ENCODE measurements around the gene DPYSL5.
"Not testable (repeated sequence)": the region's sequence is repeated elsewhere in the genome, so short reads cannot be mapped to it uniquely, and the experiment has no call there.

Gene DPYSL5

GRCh38 chr2:26903676-26904075 is 55.7 kb downstream of the DPYSL5 start:
- no peak for DNase-seq (ENCODE audit: low spot score)

DNA sequence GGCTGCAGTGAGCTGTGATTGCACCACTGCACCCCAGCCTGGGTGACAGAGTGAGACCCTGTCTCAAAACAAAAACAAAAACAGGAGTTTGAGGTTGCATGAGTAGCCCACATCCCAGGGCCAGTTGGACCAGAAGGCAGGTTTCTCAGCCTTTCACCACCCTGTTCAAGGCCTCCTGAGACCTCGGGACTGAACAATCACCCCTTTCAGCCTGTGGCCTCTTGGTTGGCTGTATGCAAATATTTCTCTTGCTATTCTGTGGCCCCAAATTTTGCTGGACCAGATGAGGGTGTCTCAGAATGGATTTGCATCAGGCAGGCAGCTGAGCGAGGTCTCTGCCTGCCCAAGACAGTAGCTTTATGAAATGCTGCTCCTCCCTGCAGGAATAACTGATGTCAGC is 56.9 kb downstream of the DPYSL5 start:
- no peak for DNase-seq (ENCODE audit: low spot score)

- no peak for DNase-seq (ENCODE audit: low spot score)
Measured at GRCh38 chr2:26905341-26906198, 57.6 kb downstream of the DPYSL5 start.

DNA sequence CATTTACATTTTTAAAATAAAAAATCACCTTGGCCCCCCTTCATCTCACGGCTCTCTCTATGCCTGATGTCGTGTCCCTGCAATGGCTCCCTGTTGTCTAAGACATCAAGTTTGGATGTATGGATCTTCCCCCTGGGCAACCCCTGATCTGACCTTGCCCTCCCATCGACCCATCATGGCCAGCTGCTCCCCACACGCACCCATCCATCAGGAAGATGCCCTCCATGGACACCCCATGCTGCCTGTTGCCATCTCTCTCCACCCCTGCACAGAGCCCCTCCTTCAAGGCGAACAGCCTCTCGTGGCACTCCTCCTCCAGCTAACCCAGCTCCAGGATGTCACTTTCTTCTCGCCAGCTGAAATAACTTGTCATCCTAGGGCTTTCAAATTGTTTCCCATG is 59.5 kb downstream of the DPYSL5 start:
- no peak for DNase-seq (ENCODE audit: low spot score)

DNA sequence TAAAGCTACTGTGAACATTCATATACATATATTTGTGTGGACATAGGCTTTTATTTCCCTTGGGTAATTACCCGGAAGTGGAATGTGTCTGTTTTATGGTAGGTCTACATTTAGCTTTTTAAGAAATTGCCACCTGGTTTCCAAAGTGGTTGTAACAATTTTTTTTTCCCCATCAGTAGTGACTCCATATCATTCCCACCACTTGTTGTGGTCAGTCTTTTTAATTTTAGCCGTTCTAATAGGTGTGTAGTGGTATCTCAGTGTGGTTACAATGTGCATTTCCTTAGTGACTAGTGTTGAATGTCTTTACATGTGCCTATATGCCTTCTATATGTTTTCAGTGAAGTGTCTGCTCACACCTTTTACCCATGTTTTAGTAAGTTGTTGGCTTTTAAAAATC is 62.2 kb downstream of the DPYSL5 start:
- no peak for DNase-seq (ENCODE audit: low spot score)

GRCh38 chr2:26911911-26912861 is 64.3 kb downstream of the DPYSL5 start:
- no peak for DNase-seq (ENCODE audit: low spot score)

- peak; percentile 70 for DNase-seq (ENCODE audit: low spot score)
Measured at GRCh38 chr2:26913606-26913998, 65.7 kb downstream of the DPYSL5 start.

DNA sequence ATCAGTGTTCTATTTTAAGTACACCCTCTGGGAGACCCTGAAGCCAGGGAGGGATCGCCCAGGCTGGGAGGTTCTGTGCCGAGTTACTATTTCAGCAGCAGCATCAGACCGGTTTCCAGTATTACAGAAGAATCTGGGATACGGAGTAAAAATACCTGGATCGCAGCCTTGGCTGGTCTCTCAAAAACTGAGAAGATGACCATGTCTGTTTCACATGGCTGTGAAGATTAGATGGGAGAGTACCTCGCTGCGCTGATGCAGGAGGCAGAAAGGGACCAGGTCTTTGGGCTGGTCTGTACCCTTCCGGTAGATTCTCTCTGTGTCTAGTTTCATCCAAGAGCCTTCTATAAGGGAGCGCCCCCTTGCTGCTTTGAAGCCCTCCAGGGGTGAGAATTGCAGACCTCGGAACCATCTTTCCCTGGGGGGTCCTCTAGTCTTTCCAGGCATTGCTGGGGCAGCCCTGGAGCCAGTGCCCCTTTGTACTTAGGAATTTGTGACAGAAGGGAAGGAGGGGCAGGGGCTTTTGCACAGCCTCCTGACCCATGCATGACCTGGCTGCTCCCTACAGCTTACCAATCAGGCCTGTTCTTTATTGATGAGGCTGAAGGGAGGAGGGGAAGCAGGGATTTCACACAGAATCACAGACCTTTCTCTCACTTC is 66.2 kb downstream of the DPYSL5 start:
- no peak for DNase-seq (ENCODE audit: low spot score)

- DNase-seq (ENCODE audit: low spot score) = no peak
Measured at GRCh38 chr2:26914659-26915310, 66.9 kb downstream of the DPYSL5 start.

GRCh38 chr2:26915316-26915715 is 67.4 kb downstream of the DPYSL5 start:
- no peak for DNase-seq (ENCODE audit: low spot score)

GRCh38 chr2:26916128-26916692 is 68.3 kb downstream of the DPYSL5 start:
- no peak for DNase-seq (ENCODE audit: low spot score)

DNA sequence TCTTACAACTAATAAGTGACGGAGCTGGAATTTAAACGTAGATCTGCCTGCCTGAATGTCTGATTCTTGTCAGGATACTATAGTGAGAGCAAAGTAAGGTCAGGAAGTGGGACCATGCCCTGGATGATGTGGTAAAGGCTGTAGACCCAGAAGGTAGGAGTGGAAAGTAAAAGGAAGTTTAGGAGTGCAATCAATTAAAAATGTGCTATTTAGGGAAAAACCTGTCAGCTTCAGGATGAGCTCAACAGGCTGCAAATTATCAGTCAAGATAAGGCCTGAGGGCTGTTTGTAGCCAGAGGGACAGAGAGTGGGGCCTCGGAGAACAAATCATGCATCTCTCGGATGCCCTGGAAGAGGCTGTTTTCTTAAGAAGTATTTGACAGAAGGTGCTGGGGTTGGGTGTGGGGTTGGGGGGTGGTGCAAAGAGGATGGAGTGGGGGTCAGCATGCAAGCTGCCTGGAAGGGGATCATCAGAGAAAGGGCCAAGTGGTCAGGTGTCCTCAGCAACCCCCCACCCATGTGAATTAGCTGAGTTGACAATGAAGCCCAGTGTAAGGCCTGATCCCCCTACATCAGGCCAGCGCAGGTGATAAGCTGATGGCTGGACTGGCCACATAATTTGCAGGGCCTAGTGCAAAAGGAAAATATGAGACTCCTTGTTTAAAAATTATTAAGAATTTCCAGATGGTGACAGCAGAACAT is 69.4 kb downstream of the DPYSL5 start:
- no peak for DNase-seq (ENCODE audit: low spot score)

DNA sequence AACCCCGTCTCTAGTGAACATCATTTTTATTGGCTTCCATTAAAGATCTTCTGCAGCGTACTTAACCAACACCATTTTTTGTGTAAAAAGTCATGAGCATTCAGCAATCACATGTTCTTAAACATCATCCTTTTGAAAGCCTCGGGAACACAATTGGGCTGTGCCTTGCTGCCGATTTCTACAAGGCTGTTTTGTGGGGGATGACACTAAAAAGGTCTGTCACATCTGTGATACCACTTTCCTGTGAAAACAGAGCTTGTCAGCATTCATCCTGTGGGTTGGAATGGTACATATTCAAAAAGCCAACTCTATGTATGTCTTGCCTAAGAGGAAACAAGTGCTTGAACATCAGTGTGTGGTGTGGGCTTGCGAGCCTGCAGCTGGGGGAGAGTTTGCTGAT is 73.4 kb downstream of the DPYSL5 start:
- no peak for DNase-seq (ENCODE audit: low spot score)

GRCh38 chr2:26922405-26923188 is 74.7 kb downstream of the DPYSL5 start:
- DNase-seq (ENCODE audit: low spot score) = peak; percentile 38

GRCh38 chr2:26923189-26923466 is 75.2 kb downstream of the DPYSL5 start:
- not testable (repeated sequence) for DNase-seq (ENCODE audit: low spot score)

DNA sequence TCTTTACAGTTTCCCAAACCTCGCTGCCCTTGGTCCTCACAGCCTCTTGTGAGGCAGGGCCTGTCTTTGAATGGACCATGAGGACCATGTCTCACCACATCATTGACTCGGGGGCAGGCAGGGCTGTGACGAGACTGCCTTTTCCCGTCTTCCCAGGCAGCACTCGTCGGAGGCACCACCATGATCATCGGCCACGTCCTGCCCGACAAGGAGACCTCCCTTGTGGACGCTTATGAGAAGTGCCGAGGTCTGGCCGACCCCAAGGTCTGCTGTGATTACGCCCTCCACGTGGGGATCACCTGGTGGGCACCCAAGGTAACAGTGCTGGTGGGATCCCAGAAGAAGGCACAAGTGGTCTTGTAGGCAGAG is 76.8 kb downstream of the DPYSL5 start:
- DNase-seq (ENCODE audit: low spot score) = no peak

GRCh38 chr2:26925100-26925791 is 77.3 kb downstream of the DPYSL5 start:
- no peak for DNase-seq (ENCODE audit: low spot score)

DNA sequence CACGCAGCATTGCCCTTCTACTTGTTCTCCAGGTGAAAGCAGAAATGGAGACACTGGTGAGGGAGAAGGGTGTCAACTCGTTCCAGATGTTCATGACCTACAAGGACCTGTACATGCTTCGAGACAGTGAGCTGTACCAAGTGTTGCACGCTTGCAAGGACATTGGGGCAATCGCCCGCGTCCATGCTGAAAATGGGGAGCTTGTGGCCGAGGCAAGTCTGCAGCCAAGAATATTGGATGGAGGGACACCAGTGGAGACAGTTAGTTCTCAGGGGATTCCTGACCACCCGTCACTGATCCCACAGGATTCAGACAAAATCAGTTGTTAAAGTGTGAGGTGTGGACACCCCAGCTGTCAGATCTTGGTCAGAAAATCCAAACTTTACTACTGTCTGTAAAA is 79.3 kb downstream of the DPYSL5 start:
- DNase-seq (ENCODE audit: low spot score) = no peak

DNA sequence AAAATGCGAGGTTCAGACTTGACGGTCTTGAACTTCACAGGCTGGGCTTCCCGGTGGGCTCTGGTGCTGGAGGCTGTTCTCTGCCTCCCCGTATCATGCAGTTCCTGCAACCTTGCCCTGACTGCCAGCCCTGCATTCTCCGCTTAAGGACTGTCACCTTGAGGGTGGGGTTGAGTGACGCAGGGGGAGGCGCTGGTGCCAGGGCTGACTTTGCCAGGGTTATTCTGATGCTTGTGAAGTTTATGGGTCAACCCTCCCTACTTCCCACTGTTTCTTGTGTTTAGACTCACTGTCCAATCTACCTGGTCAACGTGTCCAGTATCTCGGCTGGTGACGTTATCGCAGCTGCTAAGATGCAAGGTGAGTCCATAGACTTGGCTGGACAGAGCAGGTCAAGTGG is 85.0 kb downstream of the DPYSL5 start:
- DNase-seq (ENCODE audit: low spot score) = no peak
